ENCODE data around the gene KIAA1549. TPM values are rescaled to one million over a fixed set of nuclear protein-coding genes. Genes with fewer than 3 reads are reported as not detected.

The KIAA1549 gene
- total RNA-seq, 1 experiment from 2014 or later: 14.1 TPM

GRCh38 chr7:138979988-138980562 is 1.1 kb downstream of the KIAA1549 start:
- BruUV-seq (replicated peaks): TSS peak; percentile 63
- DNase-seq (ENCODE audit: low read depth, low spot score) (no peak), ATAC-seq (no peak)
- intact Hi-C loops (cut with micrococcal nuclease; ENCODE audit: unreplicated experiment) (loop anchor here (10.0 kb wide), 1 partner anchor 95 kb away; no protein-coding TSS in a partner anchor), in situ Hi-C loops (cut with HindIII; ENCODE audit: low pct_unique_long_range_greater_than_20kb, low sequenced_read_pairs) (no loop called here)
- H3K4me1 ChIP-seq (ENCODE audit: control insufficient read depth, insufficient read depth, low read length): peaks cover 22% of the 10 kb centered on the region
- ChIA-PET POLR2A (no interaction called here), CTCF (no interaction called here)
- H3K36me3 ChIP-seq (ENCODE audit: control insufficient read depth, insufficient read depth, low read length): no peaks in the 10 kb centered on the region
- TF ChIP-seq POLR2AphosphoS5 (IDR thresholded peaks at IDR 0.05; ENCODE audit: low read depth, low read length): no peak
- no peak for TF ChIP-seq TCF7L2 (IDR thresholded peaks at IDR 0.05; ENCODE audit: low read depth, low read length)
- no peak for TF ChIP-seq REST (IDR thresholded peaks at IDR 0.05; ENCODE audit: insufficient read depth in 1 of 2, low read depth in 2 of 2, low read length in 1 of 2)
- TF ChIP-seq SIN3A (IDR thresholded peaks at IDR 0.05; ENCODE audit: borderline replicate concordance, insufficient read depth, low read depth, low read length): no peak
- no peak for TF ChIP-seq CTCF (IDR thresholded peaks at IDR 0.05)
- no peaks in the 10 kb centered on the region for H3K27me3 ChIP-seq (ENCODE audit: control insufficient read depth, insufficient read depth, low read length)
- H3K9me3 ChIP-seq (ENCODE audit: control insufficient read depth, insufficient read depth, low read depth, low read length): no peaks in the 10 kb centered on the region
- H3K27ac ChIP-seq (ENCODE audit: low read length): peak overlapping the region; percentile 81
- H3K4me3 ChIP-seq (ENCODE audit: low read depth in 2 of 2, low read length in 2 of 2): peak overlapping the region; percentile 78 to 90

- H3K27ac ChIP-seq (ENCODE audit: low read length): no peak overlapping the region
- no peak for DNase-seq (ENCODE audit: low read depth, low spot score)
- H3K4me3 ChIP-seq (ENCODE audit: low read depth in 2 of 2, low read length in 2 of 2): peak overlapping the region in 1 of 2 experiments; percentile 90; a peak in 2 of 4 replicates
Measured at GRCh38 chr7:138979226-138979979, 1.8 kb downstream of the KIAA1549 start.

More at GRCh38 chr7:138979226-138979979, 1.8 kb downstream of the KIAA1549 start:
- CTCF ChIA-PET: interaction anchor here (0.7 kb wide), 1 partner anchor 10 kb away, joined by 3 read pairs; no protein-coding TSS in a partner anchor
- H3K9me3 ChIP-seq (ENCODE audit: control insufficient read depth, insufficient read depth, low read depth, low read length): no peaks in the 10 kb centered on the region
- no peaks in the 10 kb centered on the region for H3K36me3 ChIP-seq (ENCODE audit: control insufficient read depth, insufficient read depth, low read length)
- POLR2A ChIA-PET: interaction anchor here (0.6 kb wide), 1 partner anchor 71 kb away, joined by 3 read pairs; no protein-coding TSS in a partner anchor
- ATAC-seq: no peak
- TF ChIP-seq SIN3A (IDR thresholded peaks at IDR 0.05; ENCODE audit: borderline replicate concordance, insufficient read depth, low read depth, low read length) (no peak), TCF7L2 (IDR thresholded peaks at IDR 0.05; ENCODE audit: low read depth, low read length) (no peak), REST (IDR thresholded peaks at IDR 0.05; ENCODE audit: insufficient read depth in 1 of 2, low read depth in 2 of 2, low read length in 1 of 2) (no peak), CTCF (IDR thresholded peaks at IDR 0.05) (no peak; the same call in 1 of the 2 replicates), POLR2AphosphoS5 (IDR thresholded peaks at IDR 0.05; ENCODE audit: low read depth, low read length) (no peak)
- intact Hi-C loops (cut with micrococcal nuclease; ENCODE audit: unreplicated experiment): no loop called here
- H3K4me1 ChIP-seq (ENCODE audit: control insufficient read depth, insufficient read depth, low read length): peaks cover 22% of the 10 kb centered on the region
- no peaks in the 10 kb centered on the region for H3K27me3 ChIP-seq (ENCODE audit: control insufficient read depth, insufficient read depth, low read length)
- no TSS peak for BruUV-seq (replicated peaks)
- in situ Hi-C loops (cut with HindIII; ENCODE audit: low pct_unique_long_range_greater_than_20kb, low sequenced_read_pairs): no loop called here
